A549 treated with Hydrocortisone at 1 μM for 4 hours (cell line): Measurements from ENCODE around the gene FOXD4L5. TPM values are rescaled to one million over a fixed set of nuclear protein-coding genes. Genes with fewer than 3 reads are reported as not detected.

Experiments
- total RNA-seq: library from RNA; stranded (reverse); fragments of 200-300 nt; extraction: Qiagen RNA extraction; gene quantifications from 5 replicates; pipeline ENCODE4 v1.2.3, GENCODE V29; 2022

Gene FOXD4L5
- total RNA-seq = 0.03 TPM in 3 of 5 replicates, not detected in the others

GRCh38 chr9:65285109-65285508, at the start of gene FOXD4L5:
TSS of gene FOXD4L5 (minus strand) at chr9:65285209. CDS start at chr9:65284377, 832 bp downstream.

